Measurements from ENCODE around the gene GRM8. TPM values are rescaled to one million over a fixed set of nuclear protein-coding genes. Genes with fewer than 3 reads are reported as not detected.
"Not testable (repeated sequence)": the region's sequence is repeated elsewhere in the genome, so short reads cannot be mapped to it uniquely, and the experiment has no call there.

GRM8 gene
- total RNA-seq, 4 donors from 2014 or later: not detected

DNA sequence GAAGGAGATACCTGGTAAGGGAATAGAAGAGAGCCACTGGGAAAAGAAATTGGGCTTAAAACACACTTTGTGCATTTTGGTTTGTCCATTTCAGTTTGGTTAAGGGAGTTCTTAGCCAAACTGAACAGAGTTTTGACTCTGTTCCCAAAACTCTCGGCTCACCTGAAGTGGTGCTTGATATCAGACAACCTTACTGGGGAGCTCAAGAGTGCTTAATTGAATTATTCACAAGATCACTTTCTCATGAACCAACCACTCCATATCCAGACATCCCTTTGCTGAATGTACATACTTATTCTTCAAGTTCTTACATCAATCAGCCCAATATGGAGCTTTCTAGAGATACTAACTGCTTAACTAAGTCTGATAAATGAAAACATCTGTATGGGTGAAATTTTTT lies 413.1 kb downstream of the GRM8 start:
- Histone ChIP-seq H3K27ac (no peak overlapping the region), H3K27me3 (no peaks in the 10 kb centered on the region), H3K4me1 (no peaks in the 10 kb centered on the region), H3K36me3 (no peaks in the 10 kb centered on the region), H3K9me3 (no peaks in the 10 kb centered on the region), H3K4me3 (no peak overlapping the region)
- DNase-seq (ENCODE audit: low spot score in 2 of 2): no peak
- 83% methylated on average over 1 of the region's 1 CpG for WGBS
- TF ChIP-seq POLR2AphosphoS5 (IDR thresholded peaks at IDR 0.05): no peak
- TF ChIP-seq, protein P1, sequence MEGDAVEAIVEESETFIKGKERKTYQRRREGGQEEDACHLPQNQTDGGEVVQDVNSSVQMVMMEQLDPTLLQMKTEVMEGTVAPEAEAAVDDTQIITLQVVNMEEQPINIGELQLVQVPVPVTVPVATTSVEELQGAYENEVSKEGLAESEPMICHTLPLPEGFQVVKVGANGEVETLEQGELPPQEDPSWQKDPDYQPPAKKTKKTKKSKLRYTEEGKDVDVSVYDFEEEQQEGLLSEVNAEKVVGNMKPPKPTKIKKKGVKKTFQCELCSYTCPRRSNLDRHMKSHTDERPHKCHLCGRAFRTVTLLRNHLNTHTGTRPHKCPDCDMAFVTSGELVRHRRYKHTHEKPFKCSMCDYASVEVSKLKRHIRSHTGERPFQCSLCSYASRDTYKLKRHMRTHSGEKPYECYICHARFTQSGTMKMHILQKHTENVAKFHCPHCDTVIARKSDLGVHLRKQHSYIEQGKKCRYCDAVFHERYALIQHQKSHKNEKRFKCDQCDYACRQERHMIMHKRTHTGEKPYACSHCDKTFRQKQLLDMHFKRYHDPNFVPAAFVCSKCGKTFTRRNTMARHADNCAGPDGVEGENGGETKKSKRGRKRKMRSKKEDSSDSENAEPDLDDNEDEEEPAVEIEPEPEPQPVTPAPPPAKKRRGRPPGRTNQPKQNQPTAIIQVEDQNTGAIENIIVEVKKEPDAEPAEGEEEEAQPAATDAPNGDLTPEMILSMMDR (IDR thresholded peaks at IDR 0.05): no peak

DNA sequence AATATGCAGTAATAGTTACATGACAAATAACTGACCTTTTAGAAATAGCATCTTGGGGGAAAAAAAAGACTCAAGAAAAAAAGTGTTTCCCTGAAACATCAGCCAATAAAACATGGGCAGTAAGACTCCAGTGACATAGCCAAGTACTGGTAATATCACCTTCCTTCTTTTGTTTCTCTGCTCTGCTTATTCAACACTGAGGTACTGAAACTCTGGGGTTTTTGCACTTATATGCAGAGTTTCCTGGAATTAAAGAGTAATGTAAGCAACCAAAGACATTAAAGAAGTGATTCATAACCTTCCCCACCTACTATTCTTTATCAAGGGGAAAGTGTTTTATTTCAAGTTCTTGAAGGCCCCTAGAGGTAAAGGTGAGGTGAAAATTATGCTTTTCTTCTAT lies 414.5 kb downstream of the GRM8 start:
- Histone ChIP-seq H3K27ac (no peak overlapping the region), H3K4me1 (no peaks in the 10 kb centered on the region), H3K9me3 (no peaks in the 10 kb centered on the region), H3K36me3 (no peaks in the 10 kb centered on the region), H3K27me3 (no peaks in the 10 kb centered on the region), H3K4me3 (no peak overlapping the region)
- TF ChIP-seq, protein P1 (IDR thresholded peaks at IDR 0.05): no peak
- TF ChIP-seq POLR2A (IDR thresholded peaks at IDR 0.05) (no peak), EP300 (IDR thresholded peaks at IDR 0.05) (no peak), POLR2AphosphoS5 (IDR thresholded peaks at IDR 0.05) (no peak)
- DNase-seq (ENCODE audit: low spot score in 2 of 2): no peak

DNA sequence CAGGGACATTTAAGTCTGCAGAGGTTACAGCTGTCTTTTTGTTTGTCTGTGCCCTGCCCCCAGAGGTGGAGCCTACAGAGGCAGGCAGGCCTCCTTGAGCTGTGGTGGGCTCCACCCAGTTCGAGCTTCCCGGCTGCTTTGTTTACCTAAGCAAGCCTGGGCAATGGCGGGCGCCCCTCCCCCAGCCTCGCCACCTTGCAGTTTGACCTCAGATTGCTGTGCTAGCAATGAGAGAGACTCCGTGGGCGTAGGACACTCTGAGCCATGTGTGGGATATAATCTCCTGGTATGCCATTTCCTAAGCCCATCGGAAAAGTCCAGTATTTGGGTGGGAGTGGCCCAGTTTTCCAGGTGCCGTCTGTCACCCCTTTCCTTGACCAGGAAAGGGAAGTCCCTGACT lies 421.5 kb downstream of the GRM8 start:
- H3K4me1 ChIP-seq; DNase-seq (ENCODE audit: low spot score in 2 of 2); H3K27ac ChIP-seq; H3K4me3 ChIP-seq; H3K27me3 ChIP-seq; H3K9me3 ChIP-seq; H3K36me3 ChIP-seq: not testable (repeated sequence)
- WGBS: 70% methylated on average over 4 of the region's 9 CpGs

DNA sequence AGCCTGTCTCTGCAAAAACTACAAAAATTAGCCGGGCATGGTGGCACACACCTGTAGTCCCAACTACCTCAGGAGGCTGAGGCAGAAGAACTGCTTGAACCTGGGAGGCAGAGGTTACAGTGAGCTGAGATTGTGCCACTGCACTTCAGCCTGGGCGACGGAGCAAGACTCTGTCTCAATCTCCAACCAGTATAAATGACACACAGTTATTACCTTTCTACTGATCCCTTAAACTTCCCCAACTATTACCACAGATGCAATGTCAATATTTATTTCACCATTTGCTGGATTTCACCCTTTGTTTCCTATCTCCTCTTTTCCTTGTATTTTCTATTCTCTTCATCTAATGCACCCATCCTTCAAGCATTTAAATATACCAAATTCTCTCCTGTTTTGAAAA lies 431.8 kb downstream of the GRM8 start:
- Histone ChIP-seq H3K9me3 (no peaks in the 10 kb centered on the region), H3K27me3 (no peaks in the 10 kb centered on the region), H3K4me3 (no peak overlapping the region), H3K36me3 (no peaks in the 10 kb centered on the region), H3K27ac (no peak overlapping the region), H3K4me1 (no peaks in the 10 kb centered on the region)
- DNase-seq (ENCODE audit: low spot score in 2 of 2): no peak
- WGBS: 96% methylated on average over 3 of the region's 3 CpGs
- no peak for TF ChIP-seq POLR2A (IDR thresholded peaks at IDR 0.05)
- TF ChIP-seq, protein P1 (IDR thresholded peaks at IDR 0.05): no peak
- TF ChIP-seq POLR2AphosphoS5 (IDR thresholded peaks at IDR 0.05): no peak
- no peak for TF ChIP-seq EP300 (IDR thresholded peaks at IDR 0.05)

DNA sequence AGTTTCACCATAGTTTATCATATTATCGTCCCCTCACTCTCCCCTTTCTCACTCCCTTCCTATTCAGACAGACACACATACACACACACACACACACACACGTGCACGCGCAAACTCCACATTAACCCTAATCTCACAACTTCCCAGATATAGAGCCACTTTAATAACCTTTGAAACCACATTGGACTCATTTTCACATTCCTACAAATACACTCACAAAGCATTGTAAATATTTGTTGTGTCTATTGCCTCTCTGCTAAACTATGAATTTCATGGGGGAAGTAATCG lies 433.6 kb downstream of the GRM8 start:
- 73% methylated on average over 5 of the region's 5 CpGs for WGBS
- Histone ChIP-seq H3K27me3 (no peaks in the 10 kb centered on the region), H3K4me1 (no peaks in the 10 kb centered on the region), H3K36me3 (no peaks in the 10 kb centered on the region), H3K4me3 (no peak overlapping the region), H3K9me3 (no peaks in the 10 kb centered on the region), H3K27ac (no peak overlapping the region)
- no peak for DNase-seq (ENCODE audit: low spot score in 2 of 2)
- no peak for TF ChIP-seq EP300 (IDR thresholded peaks at IDR 0.05)
- no peak for TF ChIP-seq POLR2A (IDR thresholded peaks at IDR 0.05)
- TF ChIP-seq, protein P1 (IDR thresholded peaks at IDR 0.05): no peak
- no peak for TF ChIP-seq POLR2AphosphoS5 (IDR thresholded peaks at IDR 0.05)

DNA sequence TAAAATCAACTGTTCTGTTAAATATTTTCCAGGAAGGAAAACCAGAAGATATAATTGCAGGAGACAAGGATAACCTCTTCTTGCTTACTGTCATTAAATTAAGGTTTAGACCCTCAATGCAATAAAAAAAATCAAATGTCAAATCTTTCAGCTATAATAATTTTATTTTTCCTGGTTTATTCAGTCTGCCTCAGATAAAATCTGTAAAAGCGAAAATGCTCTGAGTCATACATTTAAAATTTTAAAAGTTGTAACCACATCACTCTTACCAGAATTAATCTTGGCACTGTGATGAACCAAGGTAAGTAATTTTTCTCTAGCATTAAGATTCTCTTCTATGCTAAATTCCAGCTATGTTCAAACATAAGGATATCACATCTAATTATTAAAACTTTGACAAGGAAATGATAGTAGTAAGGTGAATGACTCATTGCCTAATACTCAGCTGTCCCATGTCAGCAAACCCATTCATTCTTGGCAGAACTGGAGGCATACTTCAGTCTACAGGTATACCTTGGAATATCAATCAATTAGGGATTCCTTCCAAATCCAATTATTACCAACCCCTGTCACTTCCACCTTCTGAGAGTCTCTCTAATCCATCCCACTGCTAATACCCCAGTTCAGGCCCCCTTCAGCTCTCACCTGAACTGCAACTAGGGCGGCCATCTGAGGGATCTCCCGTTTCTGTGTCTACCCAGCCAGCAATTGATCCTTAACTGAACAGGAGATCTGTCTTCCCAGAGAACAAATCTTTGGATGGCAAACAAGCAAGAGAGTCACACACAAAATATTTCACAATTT lies 434.1 kb downstream of the GRM8 start:
- DNase-seq (ENCODE audit: low spot score in 2 of 2): no peak
- no peaks in the 10 kb centered on the region for H3K27me3 ChIP-seq
- H3K36me3 ChIP-seq: no peaks in the 10 kb centered on the region
- no peaks in the 10 kb centered on the region for H3K4me1 ChIP-seq
- H3K9me3 ChIP-seq: no peaks in the 10 kb centered on the region
- no peak overlapping the region for H3K4me3 ChIP-seq
- TF ChIP-seq POLR2AphosphoS5 (IDR thresholded peaks at IDR 0.05): no peak
- no peak for TF ChIP-seq POLR2A (IDR thresholded peaks at IDR 0.05)
- TF ChIP-seq, protein P1 (IDR thresholded peaks at IDR 0.05): no peak
- TF ChIP-seq EP300 (IDR thresholded peaks at IDR 0.05): no peak
- 71% methylated on average over 3 of the region's 3 CpGs for WGBS
- no peak overlapping the region for H3K27ac ChIP-seq

Measured in suprapubic skin (tissue), 4 donors.